22Rv1 (cell line): ENCODE measurements around the gene TRIM27.

Experiments
- ZFX ChIP-seq: fragments of 450-650 bp; IDR thresholded peaks from 2 replicates; pipeline ENCODE4 v1.6.1; 2017; ENCODE audit warnings: antibody characterized with exemption, borderline replicate concordance
- TF ChIP-seq, protein P1 (sequence below): fragments of 450-650 bp; IDR thresholded peaks from 2 replicates; pipeline ENCODE4 v1.5.1; 2017; ENCODE audit warnings: mild to moderate bottlenecking

DNA sequence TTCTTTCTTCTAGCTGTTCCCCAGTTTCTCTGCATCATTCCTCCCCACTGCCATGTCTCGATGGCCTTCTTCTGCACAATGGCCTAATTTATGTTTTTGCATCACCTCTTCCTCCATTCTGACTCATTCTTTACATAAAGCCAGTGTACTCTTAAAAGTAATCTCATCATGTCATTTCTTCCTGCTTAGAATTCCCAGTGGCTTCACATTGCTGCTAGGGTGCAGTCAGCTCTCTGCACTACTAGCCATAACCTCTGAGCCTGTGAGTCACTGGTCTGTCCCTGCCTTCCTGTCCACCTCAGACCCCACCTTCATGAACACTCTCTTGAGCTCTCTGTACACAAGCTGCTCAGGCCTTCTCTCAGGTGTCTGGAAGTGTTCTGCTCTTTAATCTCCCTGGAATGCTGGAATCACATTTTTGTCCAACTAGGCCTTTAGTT lies 24.1 kb upstream of the TRIM27 start:
- TF ChIP-seq, protein P1, sequence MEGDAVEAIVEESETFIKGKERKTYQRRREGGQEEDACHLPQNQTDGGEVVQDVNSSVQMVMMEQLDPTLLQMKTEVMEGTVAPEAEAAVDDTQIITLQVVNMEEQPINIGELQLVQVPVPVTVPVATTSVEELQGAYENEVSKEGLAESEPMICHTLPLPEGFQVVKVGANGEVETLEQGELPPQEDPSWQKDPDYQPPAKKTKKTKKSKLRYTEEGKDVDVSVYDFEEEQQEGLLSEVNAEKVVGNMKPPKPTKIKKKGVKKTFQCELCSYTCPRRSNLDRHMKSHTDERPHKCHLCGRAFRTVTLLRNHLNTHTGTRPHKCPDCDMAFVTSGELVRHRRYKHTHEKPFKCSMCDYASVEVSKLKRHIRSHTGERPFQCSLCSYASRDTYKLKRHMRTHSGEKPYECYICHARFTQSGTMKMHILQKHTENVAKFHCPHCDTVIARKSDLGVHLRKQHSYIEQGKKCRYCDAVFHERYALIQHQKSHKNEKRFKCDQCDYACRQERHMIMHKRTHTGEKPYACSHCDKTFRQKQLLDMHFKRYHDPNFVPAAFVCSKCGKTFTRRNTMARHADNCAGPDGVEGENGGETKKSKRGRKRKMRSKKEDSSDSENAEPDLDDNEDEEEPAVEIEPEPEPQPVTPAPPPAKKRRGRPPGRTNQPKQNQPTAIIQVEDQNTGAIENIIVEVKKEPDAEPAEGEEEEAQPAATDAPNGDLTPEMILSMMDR = no peak
- no peak for TF ChIP-seq ZFX
